Thoracic aorta (tissue), 2 donors: ENCODE results near the gene PQBP1. TPM values are rescaled to one million over a fixed set of nuclear protein-coding genes. Genes with fewer than 3 reads are reported as not detected.
A peak's percentile ranks its signal among the peaks of the same experiment; 100 is the strongest.

ENCODE experiments used
- ATAC-seq: fragments of 150-250 bp; one replicate; pipeline ENCODE4 v1.8.0; 2017; ENCODE audit warnings: low read depth; ENCODE audit not compliant: insufficient number of reproducible peaks, low FRiP score
- DNase-seq: peaks from one replicate; pipeline ENCODE4 v3.0.0-alpha.2; 2020; ENCODE audit warnings: low spot score
- H3K27ac ChIP-seq, 2 donors: fragments of 200-600 bp; sonication (generic); 1 replicate in 1 of 2; 2 replicates in 1 of 2; pipeline ENCODE4 v1.5.1; 2016; ENCODE audit warnings: mild to moderate bottlenecking in 2 of 2, moderate library complexity in 2 of 2
- H3K27me3 ChIP-seq: fragments of 200-600 bp; sonication (generic); replicated peaks from 2 replicates; pipeline ENCODE4 v1.6.0; 2016; ENCODE audit warnings: mild to moderate bottlenecking; ENCODE audit not compliant: insufficient read depth
- H3K36me3 ChIP-seq: fragments of 200-600 bp; sonication (generic); one replicate; pipeline ENCODE4 v1.5.1; 2016
- H3K4me1 ChIP-seq, 2 donors: fragments of 200-600 bp; sonication (generic); 1 replicate in 1 of 2; 2 replicates in 1 of 2; pipeline versions ENCODE4 v1.5.1 to v1.6.0; 2016; ENCODE audit warnings: low read depth in 2 of 2, mild to moderate bottlenecking in 1 of 2; ENCODE audit not compliant: control insufficient read depth in 1 of 2
- H3K4me3 ChIP-seq: fragments of 200-600 bp; sonication (generic); 2 replicates; pipeline ENCODE4 v1.5.1; 2016; ENCODE audit warnings: mild to moderate bottlenecking
- H3K9me3 ChIP-seq: fragments of 200-600 bp; sonication (generic); 2 replicates; pipeline ENCODE4 v1.5.1; 2016
- total RNA-seq, 2 donors: library from RNA; depleted of rRNA; stranded (reverse); fragments of >200 nt; gene quantifications; one replicate each; pipeline versions ENCODE4 v1.1.0 to v1.2.3, GENCODE V29; 2016
- TF ChIP-seq, protein P1 (sequence below): fragments of 200-600 bp; sonication (generic); IDR thresholded peaks from one replicate; pipeline ENCODE4 v1.5.1; 2019; ENCODE audit warnings: antibody characterized with exemption

The PQBP1 gene
- total RNA-seq, 2 donors from 2014 or later = 37.5 to 60.2 TPM

DNA sequence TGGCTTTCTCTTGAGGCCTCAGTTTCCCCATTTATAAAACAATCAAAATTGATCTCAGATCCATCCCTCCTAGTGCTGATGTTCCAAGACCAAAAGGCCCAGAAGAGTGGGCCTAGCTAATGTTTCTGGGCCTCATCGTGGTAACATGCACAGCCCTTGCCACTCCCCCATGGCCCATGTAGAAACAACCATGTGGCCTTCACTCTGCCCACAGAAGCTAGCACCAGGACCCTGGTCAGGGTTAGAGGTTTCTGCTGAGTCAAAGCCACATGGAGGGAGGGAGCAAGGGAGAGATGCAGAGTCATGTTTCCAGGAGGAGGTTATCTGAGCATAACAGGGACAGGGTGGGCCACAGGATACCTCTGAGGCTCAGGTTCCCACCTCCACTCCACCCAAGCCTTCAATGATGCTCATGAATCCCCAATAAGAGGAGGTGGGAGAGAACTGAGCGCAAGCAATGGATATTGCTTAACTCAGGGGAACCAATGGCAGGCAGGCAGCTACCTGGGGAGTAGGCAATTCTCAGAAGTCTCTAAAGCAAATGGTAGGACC, 42.8 kb downstream of the PQBP1 start:
- no peaks in the 10 kb centered on the region for H3K9me3 ChIP-seq
- TF ChIP-seq, protein P1, sequence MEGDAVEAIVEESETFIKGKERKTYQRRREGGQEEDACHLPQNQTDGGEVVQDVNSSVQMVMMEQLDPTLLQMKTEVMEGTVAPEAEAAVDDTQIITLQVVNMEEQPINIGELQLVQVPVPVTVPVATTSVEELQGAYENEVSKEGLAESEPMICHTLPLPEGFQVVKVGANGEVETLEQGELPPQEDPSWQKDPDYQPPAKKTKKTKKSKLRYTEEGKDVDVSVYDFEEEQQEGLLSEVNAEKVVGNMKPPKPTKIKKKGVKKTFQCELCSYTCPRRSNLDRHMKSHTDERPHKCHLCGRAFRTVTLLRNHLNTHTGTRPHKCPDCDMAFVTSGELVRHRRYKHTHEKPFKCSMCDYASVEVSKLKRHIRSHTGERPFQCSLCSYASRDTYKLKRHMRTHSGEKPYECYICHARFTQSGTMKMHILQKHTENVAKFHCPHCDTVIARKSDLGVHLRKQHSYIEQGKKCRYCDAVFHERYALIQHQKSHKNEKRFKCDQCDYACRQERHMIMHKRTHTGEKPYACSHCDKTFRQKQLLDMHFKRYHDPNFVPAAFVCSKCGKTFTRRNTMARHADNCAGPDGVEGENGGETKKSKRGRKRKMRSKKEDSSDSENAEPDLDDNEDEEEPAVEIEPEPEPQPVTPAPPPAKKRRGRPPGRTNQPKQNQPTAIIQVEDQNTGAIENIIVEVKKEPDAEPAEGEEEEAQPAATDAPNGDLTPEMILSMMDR = no peak
- ATAC-seq (no peak), DNase-seq (no peak)
- no peaks in the 10 kb centered on the region for H3K36me3 ChIP-seq
- peaks cover 0 to 5% of the 10 kb centered on the region in 2 donors for H3K4me1 ChIP-seq
- no peaks in the 10 kb centered on the region for H3K27me3 ChIP-seq
- no peak overlapping the region for H3K27ac ChIP-seq
- no peak overlapping the region for H3K4me3 ChIP-seq

DNA sequence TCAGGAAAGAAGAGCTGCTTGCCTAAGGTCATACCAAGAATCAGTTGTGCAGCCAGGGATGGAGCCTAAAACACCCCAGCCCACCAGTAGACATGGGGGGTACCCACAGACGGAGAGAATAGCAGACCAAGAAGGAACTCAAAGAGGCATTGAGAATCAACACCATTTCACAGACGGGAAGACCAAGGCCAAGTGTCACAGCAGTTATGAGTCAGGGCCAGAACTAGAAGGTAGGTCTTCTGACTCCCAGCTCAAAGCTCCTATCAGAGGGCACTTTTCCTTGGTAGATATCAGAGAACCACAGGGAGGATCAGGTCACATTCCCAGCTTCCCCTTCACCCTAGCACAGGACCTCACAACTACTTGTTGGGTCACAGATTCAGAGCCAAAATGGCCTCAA, 45.2 kb downstream of the PQBP1 start:
- Histone ChIP-seq H3K27ac (no peak overlapping the region), H3K9me3 (no peaks in the 10 kb centered on the region), H3K27me3 (no peaks in the 10 kb centered on the region), H3K36me3 (no peaks in the 10 kb centered on the region), H3K4me1 (peaks cover 0 to 5% of the 10 kb centered on the region in 2 donors), H3K4me3 (no peak overlapping the region)
- TF ChIP-seq, protein P1 = no peak
- DNase-seq (no peak), ATAC-seq (no peak)

DNA sequence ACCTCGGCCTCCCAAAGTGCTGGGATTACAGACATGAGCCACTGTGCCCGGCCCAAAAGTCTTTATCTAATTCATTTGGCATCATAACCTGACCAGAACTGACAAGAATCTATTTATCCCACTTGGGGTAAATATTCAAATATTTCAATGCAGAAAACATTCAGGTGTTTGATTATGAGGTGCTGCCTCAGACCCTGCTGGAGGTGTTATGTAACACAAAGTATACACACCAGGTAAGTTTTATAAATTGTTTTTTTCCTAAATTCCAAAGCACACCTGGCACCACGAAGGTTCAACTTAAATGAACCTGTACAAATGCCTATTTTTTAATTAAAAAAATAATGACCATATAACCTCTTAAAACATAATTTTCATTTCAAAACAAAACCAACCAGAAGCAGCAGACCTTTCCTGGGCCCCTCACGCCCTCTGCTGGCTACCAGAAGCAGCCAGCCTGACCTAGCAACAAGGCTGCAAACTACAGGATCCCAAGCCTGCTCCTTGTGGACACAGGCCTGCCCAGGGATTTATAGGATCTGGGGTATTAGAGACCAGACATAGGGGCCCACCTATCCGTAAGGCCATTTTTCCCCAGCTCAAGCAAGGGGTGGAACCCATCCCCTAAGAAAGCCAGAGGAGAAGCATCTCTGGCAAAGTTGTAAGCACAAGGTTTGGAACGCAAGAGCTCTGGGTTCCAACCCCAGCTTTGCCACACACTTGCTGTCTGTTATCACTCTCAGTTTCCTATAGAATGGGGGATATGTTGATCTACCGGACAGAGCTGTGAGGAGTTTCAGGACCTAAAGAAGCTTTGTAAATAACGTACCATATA, 48.0 kb downstream of the PQBP1 start:
- ATAC-seq (no peak), DNase-seq (no peak)
- no peak overlapping the region for H3K4me3 ChIP-seq
- no peaks in the 10 kb centered on the region for H3K36me3 ChIP-seq
- H3K9me3 ChIP-seq = no peaks in the 10 kb centered on the region
- H3K27ac ChIP-seq = no peak overlapping the region
- no peaks in the 10 kb centered on the region for H3K4me1 ChIP-seq
- no peaks in the 10 kb centered on the region for H3K27me3 ChIP-seq
- TF ChIP-seq, protein P1 = peak; percentile 44

DNA sequence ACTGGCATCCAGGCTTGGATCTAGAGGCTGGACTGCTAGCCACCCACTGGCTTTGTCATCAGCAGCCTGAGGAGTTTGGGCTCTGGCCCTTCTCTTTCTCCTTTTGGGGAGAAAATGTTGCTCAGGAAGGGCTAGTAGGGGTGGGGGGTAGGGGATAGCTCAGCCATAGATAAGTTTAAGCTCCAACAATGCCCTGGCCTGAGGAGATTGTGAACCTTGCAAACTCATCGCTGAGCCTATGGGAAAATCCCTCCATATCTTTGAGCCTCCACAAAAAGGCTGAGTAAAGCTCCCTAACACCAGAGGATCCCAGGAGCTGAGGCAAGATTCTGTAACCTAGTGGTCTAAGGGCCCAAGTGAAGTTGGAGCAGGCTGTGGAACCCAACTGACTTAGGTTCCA, 50.9 kb downstream of the PQBP1 start:
- DNase-seq (no peak), ATAC-seq (no peak)
- Histone ChIP-seq H3K27me3 (no peaks in the 10 kb centered on the region), H3K4me1 (peaks cover 2 to 15% of the 10 kb centered on the region in 2 donors), H3K36me3 (peaks cover under 1% of the 10 kb centered on the region), H3K4me3 (no peak overlapping the region), H3K9me3 (no peaks in the 10 kb centered on the region), H3K27ac (no peak overlapping the region)
- TF ChIP-seq, protein P1 = no peak

Other genes with a start within 250 kb of the PQBP1 start
- 1 to 10 TPM; 8.5 to 9.1 TPM for gene WAS, start 214.1 kb upstream of the PQBP1 start, total RNA-seq
- 1 to 10 TPM; 3.5 to 4.4 TPM for gene SUV39H1, start 201.2 kb upstream of the PQBP1 start, total RNA-seq
- gene GLOD5, start 136.2 kb upstream of the PQBP1 start, total RNA-seq = not detected
- gene GATA1, start 111.3 kb upstream of the PQBP1 start, total RNA-seq = 1 to 10 TPM in 1 of 2 donors, not detected in 1; 1.4 TPM
- 100 to 1,000 TPM; 123 to 125 TPM for gene HDAC6, start 95.9 kb upstream of the PQBP1 start, total RNA-seq
- not detected for gene ERAS, start 71.4 kb upstream of the PQBP1 start, total RNA-seq
- gene PCSK1N, start 62.3 kb upstream of the PQBP1 start, total RNA-seq = 1 to 10 TPM; 1.8 to 3.0 TPM
- gene TIMM17B, start 162 bp upstream of the PQBP1 start, total RNA-seq = 10 to 100 TPM; 30.0 to 52.0 TPM
- gene SLC35A2, start 13.7 kb downstream of the PQBP1 start, total RNA-seq = 10 to 100 TPM; 12.8 to 30.7 TPM
- 10 to 100 TPM; 14.8 to 21.9 TPM for gene PIM2, start 21.1 kb downstream of the PQBP1 start, total RNA-seq
- gene OTUD5, start 59.7 kb downstream of the PQBP1 start, total RNA-seq = 10 to 100 TPM; 28.4 to 40.5 TPM
- 1 to 10 TPM; 3.8 to 5.0 TPM for gene KCND1, start 73.9 kb downstream of the PQBP1 start, total RNA-seq
- 10 to 100 TPM; 29.8 to 36.6 TPM for gene GRIPAP1, start 104.3 kb downstream of the PQBP1 start, total RNA-seq
- gene TFE3, start 145.4 kb downstream of the PQBP1 start, total RNA-seq = 100 to 1,000 TPM in 1 of 2 donors, 10 to 100 TPM in 1; 83.8 to 106 TPM
- gene CCDC120, start 161.1 kb downstream of the PQBP1 start, total RNA-seq = 1 to 10 TPM; 3.6 to 5.6 TPM
- 10 to 100 TPM; 24.0 to 25.7 TPM for gene PRAF2, start 176.1 kb downstream of the PQBP1 start, total RNA-seq
- gene WDR45, start 182.0 kb downstream of the PQBP1 start, total RNA-seq = 100 to 1,000 TPM in 1 of 2 donors, 10 to 100 TPM in 1; 90.2 to 108 TPM
- 10 to 100 TPM; 22.2 to 23.3 TPM for gene GPKOW, start 225.8 kb downstream of the PQBP1 start, total RNA-seq